MV-4-11 (cell line): ENCODE results near the gene ERFL.

Source experiments
- DNase-seq: peaks from one replicate; lab custom pipeline; 2025; lab: John Stamatoyannopoulos, UW

The ERFL gene

DNA sequence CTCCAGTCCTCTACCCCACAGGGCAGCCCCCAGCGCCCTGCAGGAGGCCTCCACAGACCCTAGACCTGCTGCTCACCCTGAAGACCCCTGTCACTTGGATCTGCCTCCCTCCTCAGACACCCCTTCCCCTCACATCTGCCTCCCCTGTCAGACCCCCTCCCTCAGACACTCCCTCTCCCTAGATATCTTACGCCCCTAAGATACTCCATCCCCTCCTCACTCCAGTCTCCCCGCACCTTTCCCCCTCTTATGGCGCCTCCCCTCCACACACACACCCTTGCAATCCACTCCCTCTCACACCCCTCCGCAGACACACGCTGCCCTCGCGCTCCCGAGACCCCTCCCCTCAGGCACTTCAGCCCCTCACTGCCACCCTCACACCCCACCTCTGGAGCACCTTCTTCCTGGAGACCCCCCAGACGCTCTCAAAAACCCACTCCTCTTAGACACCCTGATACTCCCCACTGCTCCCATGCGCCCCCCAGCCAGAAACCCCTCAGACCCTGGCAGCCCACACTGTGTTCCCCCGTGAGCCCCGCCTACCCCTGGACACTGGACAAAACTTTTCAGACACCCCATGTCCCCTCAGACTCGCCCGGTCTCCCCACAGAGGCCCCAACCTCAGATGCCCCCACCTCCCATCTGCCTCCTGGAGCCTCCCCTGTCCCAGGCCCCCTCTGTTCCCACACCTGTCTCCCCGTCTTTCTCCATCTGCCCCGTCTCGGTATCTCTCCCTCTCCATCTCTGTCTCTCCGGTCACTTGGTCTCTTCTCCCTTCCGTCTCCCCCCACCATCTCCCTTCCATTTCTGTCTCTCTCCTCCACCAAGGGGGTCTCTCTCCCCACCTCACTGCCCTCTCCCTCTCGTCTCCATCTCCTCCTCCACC lies 14.5 kb downstream of the ERFL start:
- DNase-seq, result no peak

DNA sequence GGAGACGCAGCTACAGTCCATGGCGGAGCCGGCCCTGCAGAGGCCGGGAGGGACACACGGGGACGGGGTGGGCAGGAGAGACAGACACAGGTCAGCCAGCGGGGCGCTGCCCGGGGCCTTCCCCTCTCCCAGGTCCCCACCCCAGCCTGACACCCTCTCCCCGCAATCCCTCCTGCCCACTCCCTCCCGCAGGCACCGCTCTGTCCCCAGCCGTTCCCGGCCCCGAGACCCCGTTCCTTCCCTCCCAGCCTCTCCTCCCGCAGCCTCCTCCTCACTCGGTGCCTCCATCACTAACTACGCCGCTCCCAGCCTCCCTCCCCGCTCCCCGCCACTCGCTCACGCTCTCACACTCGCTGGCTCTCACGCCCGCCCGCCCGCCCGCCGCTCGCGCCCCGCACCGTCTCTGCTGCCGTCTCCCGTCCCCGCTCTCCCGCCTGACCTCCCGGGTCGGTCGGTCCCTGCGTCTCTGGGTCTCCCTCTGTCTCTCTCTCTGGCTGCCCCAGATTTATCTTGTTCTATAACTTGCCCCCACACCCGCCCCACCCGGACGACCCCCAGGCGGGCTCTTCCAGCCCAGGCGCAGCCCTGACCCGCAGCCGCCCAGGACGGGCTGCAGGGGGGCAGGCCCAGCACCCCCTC lies 15.2 kb downstream of the ERFL start:
- no peak for DNase-seq

DNA sequence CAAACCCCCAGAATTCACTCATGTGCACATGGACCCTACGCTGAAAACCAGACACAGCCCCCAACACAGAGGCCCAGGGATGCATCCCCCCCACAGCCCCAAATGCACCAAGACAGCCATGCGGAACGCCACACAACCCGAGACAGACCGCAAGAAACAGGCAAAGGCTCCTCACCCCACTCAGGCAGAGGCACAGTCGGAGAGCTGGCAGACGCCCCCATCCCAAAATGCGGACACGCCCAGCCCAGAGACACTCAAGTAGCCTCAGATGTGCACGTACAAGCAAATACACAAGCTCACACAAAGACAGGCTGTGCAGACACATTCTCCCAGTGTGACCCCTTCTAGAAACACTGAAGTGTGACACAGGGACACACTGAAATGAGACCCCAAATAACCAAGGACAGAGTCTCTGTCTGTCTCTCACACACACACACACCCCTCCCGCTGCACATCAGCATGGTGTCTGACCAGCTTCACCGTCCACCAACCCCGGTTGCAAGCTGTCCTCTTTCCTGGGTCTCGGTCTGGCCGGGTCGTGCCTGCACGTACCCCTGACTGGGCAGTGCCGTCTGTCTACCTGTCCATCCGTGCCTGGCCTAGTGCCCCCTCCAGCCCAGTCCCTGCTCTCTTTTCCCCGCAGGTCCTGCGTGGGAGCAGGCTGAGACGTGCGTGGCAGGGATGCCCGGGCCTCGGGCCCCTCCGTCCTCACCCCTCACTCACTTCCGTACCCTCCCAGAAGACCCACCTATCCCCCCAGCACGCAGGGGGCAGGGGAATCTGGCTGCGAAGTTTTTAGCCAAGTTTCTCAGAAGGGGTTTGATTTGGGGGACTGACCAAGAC lies 16.1 kb downstream of the ERFL start:
- no peak for DNase-seq

DNA sequence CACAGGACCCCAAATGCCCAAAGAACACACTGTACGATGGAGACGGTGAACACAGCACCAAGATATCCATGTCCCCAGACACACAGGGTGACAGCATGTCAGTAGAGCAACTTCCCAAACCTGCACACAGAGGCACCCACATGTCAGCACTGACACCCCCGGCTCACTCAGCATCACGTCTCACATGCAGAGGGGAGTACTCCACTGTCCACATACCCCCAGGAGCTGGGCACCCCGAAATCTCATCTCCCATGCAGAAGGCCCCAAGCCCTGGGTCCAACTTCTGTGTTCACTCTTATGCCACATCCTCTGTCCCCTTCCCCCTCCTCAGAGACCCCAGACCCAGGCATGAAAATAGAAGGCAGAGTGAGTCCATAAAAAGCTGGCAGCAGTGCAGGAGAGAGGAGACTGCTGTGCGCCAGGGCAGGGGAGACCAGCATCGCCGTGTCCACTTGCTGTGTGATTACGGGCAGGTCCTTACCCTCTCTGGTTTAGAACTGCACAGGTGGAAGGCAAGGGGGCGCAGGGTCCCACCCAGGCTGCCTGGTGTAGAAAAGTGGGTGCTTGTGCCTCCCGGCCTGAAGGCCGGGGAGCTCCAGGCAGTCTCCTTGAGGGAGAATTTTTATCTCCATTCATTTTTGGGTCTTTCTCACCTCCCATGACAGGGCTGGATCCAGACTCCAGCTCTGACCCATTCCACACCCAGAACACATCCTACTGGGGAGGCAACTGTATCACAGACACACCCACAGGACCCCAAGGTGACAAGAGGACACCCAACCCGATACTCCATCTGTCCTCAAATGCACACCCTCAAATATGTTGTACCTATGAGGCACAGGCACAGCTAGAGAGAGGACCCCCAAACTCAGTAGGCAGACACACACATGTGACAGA lies 17.0 kb downstream of the ERFL start:
- DNase-seq, result no peak

DNA sequence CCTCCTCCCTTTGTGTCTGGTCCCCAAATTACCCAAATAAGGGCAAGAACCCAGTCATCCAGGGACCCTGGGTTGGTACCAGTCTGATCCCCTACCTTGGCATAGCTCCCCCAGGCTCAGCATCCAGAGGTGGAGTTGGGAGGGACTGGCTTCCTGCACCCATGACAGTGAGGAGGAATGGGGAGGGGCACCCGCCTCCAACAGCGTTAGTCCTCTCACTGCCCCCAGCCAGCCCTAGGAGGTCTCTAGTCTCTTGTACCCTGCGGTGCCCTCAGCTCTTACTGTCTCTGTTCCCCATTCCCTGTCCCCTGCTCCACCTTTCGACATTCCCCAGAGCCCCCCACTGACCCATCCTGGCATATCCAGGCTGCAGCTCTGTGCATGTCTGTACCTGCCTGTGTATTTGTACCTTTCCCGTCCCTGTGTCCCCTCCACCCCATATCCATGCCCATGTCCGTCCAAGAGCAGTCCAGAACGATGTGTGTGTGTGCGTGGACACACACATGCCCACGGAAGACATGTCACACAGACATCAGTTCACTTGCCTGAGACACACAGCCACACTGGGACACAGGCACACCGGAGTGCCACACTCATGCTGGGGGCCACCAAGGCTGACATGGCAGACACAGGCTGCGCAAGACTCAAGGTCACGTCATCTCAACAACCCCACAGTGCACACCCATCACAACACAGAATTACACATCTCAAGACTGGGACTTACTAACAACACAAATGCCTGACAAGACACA lies 17.8 kb downstream of the ERFL start:
- no peak for DNase-seq

DNA sequence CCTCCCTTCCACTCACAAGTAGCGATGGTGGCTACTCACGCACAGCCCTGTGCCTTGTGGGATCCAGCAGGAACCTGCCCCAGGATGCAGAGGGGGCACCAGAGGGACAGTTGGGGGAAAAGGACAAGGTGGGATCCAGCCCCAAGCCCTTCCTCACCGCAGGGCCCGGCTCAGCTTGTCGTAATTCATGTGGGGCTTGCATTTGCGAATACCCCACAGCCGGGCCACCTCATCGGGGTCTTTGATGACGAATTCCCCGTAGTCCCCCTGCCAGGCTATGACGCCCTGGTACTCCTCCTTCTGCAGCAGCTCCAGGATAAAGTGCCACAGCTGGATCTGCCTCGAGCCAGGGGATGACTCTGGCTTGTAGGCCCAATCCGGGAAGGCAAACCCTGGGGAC lies 18.5 kb downstream of the ERFL start:
- no peak for DNase-seq

DNA sequence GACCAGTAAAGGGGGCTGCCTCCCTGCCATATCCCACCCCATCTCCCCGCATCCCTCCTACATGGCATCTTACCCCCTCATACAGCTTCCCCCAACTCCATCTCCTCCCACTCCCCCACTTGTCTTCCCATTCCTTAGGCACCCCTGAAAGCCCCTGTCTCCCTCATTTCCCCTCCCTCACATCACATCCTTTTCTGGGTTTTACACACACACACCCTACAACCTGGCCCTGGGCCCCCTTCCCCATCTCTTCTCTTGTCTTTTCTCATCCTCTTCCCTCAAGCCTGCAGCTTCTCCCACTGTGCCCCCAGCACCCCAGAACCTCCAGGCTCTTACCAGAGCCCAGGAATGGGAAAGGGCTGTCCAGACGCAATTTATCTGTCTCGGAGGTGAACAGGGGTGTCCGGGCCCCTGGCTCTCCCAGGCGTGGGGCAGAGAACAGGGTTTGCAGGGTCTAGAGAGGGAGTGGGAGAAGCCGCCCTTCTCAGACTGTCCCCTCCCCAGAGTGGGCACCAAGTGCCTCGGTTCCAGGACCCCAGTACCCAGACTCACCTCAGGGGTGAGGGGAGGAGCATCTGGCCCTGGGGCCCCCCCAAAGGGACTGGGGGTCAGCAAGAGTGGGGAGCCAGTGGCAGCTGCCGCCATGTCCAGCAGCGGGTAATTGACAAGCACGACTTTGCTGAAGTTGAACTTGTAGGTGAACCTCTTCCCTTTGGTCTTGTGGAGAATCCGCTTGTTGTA lies 19.4 kb downstream of the ERFL start:
- DNase-seq, result no peak

DNA sequence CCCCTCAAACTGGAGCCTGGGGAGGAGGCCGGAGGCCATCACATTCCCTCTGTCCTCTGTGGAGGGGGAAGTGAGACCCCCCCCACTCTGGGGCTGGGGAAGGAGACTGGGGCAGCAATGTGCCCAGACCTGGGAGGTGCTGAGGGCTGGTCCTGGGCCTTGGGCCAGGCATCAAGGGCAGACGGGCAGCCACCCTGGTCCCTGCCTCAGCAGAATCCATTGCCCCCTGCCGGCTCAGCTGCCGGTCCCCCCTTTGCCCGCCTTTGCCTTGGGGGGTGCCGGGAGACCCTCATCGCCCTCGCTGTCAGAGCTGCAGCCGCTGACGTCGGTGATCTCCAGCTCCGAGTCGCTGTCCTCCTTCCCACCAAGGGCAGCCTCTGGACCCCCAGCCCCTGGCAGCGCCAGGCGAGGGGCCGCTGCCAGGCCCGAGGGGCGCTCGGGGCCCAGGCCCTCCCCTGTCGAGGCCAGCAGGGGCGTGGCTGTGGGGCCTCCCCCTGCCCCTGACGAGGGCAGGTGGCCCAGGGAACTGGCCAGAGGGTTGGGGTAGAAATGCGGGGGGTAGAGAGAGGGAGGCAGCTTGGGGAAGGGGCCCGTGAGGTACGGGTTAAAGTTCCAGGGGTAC lies 20.1 kb downstream of the ERFL start:
- DNase-seq, result no peak

DNA sequence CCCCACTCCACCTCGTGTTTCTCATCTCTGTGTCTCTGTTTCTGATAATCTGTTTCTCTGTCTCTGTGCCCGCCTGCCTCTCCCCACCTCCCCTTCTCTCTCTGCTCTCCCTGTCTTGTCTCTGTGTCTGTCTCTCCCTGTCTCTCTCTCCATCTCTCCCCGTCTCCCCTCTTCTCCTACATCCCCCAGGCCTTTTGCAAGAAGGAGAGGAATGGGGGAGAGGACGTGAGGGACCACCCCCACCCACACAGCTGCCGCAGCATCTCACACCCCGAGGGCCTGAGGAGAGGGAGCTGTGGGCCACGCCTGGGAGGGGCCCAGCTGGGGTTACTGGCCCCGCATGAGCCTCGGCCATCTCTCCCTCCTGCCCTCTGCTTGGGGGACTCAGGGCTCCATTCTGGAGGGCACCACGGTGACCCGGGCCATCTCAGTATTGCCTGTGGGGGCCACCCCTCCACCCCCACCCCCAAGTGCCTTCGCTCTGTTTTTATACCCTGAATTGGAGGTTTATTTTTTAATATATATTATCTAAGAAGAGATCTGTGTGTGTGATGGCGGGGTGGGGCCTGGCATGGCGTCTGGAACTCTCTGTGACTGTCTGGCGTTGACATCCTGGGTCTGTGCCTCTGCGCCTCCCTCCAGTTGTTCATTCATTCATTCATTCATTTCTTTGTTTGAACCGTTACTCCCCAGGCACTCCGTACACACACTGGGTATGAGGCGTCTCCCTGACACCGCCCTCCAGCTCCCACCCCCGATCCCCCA lies 21.2 kb downstream of the ERFL start:
- DNase-seq, result no peak

DNA sequence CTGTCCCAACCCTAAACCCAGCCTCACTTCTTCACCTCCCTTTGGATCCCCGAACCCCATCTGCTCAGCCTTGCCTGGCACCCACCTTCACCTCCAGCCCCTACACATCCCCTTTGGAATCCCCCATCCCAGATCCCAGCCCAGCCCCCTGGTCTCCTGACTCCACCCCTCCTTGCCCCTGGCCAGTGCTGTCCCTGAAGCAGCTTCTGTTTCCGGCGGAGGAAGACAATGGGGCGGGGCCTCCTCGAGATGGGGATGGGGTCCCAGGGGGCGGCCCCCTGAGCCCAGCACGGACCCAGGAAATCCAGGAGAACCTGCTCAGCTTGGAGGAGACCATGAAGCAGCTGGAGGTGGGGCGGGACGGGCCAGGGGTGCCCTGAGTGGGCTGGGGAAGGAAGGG lies 22.0 kb downstream of the ERFL start:
- no peak for DNase-seq

DNA sequence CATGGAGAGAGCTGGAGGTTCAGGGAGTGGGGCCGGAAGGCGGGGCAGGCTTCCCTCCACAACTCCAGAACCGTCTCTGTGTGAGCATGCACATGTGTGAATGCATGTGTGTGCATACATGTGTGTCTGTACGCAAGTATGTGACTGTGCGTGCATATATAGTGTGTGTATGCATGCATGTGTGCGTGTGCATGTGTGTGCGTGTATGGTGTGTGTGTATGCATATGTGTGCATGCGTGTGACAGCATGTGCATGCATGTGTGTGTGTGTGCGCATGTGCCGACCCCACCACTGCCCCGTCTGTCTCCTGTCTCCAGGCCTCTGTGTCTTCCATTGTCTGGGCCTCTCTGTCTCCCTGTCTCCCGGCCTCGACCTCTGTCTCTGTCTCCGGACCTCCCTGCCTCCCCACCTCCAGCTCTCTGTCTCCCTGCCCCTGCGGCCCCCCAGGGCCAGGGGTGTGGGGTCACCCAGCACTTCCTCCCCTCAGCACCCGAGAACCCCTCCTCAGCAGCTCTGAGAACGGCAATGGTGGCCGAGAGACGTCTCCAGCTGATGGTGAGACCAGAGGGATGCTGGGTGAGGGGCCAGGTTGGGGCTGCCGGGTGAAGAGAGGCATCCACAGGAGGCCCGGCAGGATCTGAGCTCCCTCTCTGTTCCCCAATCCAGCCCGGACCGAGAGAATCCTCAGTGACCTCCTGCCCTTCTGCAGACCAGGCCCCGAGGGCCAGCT lies 22.8 kb downstream of the ERFL start:
- no peak for DNase-seq

DNA sequence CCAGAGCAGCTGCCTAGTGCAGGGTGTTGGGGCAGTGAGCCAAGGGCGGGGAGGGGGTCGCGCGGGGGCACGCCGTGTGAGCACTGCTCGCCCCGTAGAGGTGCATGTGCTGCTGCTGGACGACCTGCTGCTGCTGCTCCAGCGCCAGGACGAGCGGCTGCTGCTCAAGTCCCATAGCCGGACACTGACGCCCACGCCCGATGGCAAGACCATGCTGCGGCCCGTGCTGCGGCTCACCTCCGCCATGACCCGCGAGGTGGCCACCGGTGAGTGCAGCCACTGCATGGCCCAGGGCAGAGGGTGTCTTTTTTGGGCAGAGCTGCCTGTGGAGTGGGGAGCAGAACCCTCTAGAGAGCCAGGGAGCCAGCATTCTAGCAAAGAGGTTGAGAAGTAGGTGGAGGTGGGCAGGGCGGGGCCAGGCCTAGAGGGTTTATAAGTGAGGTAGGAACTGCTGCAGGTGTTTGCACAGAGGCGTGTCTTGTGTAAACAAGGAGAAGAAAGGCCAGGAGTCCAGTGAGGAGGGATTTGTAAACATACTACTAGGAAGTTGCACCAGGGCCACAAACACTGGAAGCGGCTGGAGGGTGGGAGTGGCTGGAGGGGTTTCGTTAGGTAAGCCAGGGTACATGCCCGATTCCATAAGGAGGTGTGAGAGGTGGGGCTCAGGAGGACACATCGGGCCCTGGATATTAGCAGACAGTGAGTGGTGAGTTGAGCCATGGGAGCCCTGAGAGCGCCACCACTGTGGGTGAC lies 24.0 kb downstream of the ERFL start:
- DNase-seq, result no peak

DNA sequence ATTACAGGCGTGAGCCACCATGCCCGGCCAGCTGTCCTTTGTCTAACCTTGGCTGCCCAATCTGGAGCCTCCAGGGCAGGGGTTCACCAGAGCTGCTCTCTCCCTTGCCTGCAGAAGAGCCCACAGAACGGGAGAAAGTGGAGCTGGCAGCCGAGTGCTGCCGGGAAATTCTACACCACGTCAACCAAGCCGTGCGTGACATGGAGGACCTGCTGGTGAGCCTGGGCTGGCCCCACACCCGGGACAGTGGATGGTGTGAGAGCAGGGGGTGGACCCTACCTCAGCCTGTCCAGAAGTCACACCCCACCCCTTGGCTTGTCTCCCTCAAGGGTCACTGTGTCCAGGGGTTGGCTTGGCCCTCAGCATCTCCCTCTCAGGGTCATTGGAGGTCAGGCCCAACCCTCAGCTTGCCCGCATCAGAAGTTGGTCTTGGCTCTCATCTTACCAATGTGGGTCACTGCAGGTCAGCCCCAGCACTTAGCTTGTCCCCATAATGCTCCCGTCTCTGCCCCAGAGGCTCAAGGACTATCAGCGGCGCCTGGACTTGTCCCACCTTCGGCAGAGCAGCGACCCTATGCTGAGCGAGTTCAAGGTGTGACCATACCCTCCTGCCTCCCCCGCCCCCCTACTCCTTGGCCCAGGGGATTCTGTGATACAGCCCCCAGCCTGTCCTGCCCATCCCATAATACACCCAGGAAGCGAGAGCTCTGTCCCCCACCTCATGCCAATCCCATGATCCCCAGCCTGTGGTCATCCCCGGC lies 24.9 kb downstream of the ERFL start:
- no peak for DNase-seq

DNA sequence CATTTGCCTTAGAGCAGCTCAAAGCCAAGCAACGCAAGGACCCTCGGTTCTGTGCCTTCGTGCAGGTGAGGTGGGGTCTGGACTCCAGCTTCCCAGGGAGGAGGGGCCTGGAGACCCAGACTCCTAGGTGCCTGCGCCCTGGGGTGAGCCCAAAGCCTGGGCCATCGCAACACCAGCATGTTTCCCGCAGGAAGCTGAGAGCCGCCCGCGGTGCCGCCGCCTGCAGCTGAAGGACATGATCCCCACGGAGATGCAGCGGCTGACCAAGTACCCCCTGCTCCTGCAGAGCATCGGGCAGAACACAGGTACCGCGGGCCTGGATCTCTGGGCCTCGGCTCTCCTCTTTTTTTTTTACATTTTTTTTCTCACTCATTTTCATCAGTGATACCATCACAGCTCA lies 25.7 kb downstream of the ERFL start:
- no peak for DNase-seq

DNA sequence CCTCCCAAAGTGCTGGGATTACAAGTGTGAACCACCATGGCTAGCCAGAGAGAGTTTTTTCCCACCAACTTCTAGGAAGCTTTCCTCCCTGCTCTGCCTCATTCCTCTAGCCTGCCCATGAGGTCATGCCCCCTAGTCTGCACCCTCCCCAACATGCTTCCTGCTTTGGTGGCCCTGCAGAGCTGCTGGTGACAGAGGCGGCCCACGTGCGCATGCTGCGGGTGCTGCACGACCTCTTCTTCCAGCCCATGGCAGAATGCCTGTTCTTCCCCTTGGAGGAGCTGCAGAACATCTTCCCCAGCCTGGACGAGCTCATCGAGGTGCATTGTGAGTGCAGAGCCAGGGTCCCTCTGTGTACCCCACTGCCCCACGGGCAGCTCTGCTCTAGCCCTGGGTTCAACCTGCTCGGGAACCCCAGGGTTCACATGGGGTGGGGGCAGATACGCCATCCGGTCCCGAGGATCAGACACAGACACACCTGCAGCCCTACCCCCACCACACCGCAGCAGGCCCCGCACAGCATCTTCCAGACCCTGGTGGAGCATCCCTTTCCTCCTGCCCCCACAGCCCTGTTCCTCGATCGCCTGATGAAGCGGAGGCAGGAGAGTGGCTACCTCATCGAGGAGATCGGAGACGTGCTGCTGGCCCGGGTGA lies 26.4 kb downstream of the ERFL start:
- no peak for DNase-seq

DNA sequence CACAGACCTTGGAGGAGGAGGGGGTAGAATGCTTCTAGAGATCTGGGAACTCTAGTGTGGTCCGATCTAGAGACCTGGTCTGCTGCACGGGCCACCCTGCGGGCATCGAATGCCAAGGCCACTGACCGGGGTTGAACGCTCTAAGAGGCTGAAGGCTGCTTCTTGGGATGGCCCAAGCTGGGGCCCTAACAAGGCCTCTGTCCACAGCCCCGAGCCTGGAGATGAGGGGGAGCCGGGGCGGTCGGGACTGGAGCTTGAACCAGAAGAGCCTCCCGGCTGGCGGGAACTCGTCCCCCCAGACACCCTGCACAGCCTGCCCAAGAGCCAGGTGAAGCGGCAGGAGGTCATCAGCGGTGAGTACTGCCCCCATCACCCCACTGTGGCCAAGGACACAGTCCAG lies 30.0 kb downstream of the ERFL start:
- DNase-seq, result no peak
